Activated CD4-positive, alpha-beta T cell treated with anti-CD3 and anti-CD28 coated beads, Interleukin-2, amount 50 U/mL, for 24 hours (primary cell): ENCODE measurements around the gene CACNA1H.

Source experiments
- DNase-seq, 2 donors: peaks; one replicate each; pipeline ENCODE4 v3.0.0-alpha.2; 2020; ENCODE audit warnings: low read depth in 1 of 2, low spot score in 1 of 2

Gene CACNA1H

DNA sequence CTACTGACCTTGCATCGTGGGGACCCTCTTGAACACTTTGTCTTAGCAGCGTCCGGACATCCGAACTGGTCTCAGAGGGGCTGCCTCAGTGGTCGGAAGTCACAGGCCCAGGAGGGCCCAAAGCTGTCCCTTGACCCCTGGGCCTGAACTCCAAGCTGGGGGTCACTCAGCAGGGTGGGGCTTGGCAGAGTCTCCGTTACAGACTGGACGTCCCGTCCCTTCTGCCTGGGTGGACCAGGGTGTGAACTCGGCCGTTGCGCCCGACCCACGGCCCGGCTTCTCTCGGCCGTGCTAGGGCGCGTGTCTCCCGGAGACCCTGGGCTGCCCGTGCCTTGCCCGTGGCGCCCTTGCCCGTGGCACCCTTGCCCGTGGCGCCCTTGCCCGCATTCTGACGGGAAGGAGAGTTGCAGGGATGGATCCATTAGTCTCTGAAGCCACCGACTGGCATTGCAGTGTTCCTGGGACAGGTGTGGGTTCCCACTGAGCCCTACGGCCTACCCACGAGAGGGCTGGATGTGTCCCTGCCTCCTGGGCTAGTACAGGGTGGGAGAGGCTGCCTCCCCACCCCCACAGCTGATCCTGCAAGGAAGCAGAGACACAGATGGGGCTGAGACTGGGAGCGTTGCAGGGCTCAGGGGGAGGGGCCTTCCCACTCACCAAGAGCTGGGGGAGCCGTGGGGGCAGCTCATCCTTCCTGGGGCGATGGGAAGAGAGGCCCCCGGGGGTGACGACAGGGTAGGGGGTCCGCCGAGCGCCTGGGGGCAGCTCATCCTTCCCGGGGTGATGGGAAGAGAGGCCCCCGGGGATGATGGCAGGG, 4.9 kb downstream of the CACNA1H start:
- DNase-seq: no peak

DNA sequence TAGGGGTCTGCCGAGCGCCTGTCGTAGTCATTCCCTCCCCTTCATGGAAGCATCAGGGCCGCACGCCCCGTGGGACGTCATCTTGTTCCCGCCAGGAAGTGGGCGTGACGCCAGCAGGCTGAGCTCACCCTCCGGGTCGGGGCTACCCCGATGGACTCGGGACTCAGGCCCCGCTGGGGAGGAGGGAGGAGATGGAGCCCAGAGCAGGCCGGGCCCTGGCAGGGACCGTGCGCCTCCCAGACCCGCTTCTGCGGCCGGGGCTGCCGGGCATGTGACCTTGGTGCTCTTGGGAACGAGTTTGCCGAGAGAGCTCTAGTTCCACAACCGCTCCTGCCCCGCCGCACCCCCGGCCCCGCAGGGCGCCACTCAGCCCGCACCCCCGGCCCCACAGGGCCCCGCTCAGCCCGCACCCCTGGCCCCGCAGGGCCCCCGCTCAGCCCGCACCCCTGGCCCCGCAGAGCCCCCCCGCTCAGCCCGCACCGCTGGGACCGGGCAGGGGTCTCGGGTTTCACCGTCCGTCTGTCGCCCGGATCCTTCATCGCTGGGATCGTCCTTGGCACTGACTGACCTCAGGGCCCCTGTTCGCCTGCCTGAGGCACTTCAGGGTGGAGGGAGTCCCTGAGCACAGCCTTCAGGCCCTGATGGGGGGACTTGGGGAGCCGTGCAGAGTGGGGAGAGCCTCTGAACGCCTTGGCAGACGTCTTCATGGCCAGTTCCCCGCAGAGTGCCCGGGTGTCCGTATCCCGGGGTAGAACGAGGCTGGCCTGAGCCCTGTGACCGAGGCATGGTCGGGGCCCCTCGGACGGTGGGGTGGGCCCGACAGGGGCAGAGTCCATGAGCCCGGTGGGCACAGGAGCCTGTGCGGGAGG, 5.8 kb downstream of the CACNA1H start:
- DNase-seq: no peak

DNA sequence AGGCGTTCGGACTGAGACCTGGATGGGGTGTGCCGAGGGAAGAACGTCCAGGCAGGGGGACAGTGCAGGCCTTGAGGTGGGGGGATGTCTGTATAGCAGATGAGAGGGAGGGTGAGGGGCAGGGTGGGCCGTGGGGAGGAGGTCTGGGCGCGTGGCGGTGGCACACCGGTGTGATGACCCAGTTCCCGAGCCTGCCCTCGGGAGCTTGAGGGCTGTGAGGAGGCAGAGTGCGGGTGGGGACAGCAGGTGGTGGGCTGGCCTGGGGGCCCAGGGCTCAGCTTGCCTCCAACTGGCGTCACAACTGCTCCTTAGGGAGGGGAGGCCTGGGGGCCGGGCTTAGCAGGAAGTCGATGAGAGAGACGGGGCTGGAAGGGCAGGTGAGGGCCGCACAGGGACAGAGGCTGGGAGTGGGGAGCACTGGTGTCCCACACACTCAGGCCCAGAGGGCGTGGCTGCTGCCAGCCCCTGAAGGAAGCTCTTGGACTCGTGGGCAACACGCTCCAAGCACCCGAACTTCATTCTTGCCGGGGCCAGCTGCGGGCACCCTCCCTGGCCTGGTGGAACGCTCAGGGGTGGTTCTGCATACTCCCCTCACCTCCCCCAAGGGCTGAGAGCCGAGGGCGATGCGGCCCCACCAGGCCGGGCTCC, 6.5 kb downstream of the CACNA1H start:
- DNase-seq: no peak

DNA sequence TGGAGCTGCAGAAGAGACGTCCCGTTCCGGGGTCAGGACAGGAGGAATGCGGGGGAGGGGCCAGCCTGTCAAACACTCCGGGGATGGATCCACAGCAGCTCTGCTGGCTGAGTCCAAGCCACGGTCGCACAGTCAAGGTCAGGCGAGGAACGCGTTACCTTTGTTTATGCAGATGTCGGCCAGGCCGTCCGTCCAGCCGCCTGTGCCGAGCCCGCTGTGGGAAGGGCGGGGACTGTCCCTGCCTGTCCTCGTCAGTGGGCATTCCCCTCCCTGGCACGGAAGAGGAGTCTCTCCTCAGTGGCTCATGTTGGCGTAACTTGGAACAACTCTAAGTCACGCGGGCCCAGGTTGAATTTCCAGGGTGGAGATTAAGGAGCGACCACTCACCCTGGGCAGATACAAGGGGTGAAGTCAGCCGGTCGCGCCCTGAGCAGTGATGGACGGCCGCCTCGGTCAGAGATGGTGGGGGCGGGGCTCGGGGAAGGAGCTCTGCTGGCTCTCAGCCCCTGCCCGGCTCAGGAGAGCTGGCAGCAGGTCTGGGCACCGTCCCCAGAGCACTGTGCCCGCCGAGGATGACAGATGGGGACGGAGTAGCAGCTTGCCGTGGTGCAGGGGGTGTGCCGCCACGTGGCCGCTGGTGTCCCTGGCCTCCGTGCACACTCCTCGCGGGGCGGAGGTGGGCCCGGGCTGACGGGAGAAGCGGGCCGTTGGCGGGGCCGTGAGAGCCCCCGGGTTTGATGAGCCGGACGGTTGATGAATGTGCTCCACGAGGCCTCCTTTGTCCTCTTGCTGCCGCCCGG, 7.3 kb downstream of the CACNA1H start:
- no peak for DNase-seq

DNA sequence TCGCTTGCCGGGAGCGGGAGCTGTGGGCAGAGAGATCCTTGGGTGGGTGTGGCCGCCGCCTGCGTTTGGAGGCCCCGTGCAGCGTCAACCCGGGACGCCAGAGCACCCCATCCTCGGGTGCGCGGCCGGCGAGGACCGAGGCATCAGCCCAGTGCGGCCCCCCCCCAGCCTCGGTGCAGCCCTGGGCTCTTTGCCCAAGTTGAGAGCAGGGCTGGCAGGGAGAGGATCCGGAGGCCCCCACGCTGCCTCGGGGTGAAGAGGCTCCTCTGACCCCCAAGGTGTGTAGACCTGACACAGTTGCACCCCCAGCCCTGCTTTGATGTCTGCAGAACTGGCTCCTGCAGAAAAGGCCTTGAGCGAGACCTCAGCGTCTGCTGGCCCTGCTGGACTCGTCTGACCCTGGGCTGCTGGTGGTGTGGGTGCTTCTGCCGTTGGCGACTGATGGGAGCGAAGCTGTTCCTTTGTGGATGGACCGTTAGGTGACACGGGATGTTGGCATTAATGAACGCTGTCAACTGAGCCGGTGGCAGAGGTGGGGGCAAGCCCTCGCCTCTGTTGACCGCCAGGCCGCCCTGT, 8.0 kb downstream of the CACNA1H start:
- DNase-seq: no peak

DNA sequence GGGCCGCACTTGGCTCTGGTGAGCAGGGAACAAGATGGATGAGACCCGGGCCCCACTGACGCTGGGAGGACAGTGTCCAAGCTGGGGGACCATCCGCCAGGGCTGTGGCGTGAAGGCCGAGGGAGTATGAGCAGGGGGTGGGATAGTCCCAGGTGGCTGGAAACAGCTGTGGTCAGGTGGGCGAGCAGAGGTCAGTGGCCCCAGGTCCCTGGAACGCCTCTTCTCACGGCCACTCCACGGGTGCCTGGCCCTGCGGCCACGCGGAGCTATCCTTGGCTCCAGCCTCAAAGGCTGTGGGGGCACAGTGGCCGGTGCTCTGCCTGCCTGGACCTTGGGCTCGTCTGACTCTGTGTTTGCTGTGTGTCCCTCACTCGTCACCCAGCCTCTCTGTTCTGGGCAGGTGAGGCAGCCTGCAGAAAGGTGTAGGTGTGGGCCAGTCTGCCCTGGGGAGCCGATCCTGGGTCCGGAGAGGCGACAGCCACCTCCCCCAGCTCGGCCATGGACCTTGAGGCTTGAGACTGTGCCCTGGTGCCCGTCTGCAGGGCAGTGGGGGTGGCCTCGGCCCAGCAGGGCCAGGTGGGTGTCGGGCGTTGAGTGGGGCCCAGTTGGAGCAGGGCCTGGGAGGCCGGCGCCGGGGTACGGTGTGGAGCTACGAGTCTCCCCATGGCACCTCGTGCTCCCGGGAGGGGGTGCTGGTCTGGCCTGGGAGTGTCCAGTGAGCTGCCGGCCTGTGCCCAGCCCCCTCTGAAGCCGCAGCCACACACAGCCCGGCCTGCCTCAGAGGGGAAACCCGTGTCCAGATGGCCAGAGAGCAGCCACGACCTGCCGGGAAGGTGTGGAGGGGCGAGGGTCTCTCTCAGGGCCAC, 10.0 kb downstream of the CACNA1H start:
- no peak for DNase-seq

DNA sequence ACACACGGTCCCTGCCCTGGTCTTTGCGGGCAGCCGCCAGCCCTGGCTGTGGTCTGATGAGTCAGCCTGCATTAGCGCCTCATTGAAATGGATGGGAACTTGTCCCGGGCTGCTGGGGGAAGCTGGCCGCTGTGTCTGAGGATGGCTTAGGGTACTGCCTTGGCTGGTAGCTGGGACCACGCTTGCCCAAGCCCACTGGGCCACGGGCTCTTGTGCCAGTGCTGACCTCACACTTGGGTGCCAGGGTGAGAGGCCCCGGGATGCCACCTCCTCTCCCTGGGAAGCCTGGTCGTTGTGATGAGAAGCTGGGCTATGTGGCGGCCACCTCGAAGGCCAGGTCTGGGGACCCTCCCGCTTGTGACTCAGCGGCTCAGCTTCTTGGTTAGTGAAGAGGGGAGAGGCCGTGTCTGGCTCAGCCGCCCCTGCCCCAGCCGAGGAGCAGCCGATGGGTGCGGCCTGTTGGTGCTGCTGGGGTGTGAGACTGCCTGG, 10.7 kb downstream of the CACNA1H start:
- no peak for DNase-seq

DNA sequence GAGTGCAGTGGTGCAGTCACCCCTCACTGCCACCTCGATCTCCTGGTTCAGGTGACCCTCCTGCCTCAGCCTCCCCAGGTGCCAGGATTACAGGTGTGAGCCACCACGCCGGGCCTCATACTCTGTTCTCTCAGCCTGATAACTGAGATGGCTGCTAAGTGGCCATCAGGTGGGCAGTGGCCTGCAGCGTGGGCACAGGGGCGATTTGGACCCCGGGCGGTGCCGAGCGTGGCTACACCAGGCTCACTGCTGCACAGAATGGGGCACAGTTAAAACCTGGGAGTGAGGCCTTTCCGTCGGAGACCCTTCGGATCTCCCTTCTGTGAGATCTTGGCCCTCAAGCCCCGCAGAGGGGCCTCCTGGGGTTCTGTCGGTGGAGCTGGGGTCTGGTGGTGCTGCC, 11.5 kb downstream of the CACNA1H start:
- DNase-seq: no peak

DNA sequence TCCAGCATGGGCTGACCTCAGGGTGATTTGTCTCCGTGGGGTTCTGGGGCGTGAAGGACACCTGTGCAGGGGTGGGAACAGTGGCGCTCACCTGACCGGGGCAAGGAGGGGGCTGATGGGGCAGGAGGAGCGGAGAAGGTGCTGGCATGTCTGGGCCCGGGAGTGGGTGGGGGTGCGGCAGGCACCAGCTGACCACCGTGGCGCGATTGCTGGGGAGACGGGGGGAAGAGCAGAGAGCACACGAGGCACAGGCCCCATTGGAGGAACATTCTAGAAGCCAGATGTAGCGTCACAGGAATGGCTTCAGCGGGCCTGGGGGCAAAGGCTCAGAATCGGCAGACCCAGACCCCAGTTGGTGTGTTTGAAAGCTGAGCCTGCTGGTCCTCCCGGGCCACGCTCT, 12.1 kb downstream of the CACNA1H start:
- no peak for DNase-seq

DNA sequence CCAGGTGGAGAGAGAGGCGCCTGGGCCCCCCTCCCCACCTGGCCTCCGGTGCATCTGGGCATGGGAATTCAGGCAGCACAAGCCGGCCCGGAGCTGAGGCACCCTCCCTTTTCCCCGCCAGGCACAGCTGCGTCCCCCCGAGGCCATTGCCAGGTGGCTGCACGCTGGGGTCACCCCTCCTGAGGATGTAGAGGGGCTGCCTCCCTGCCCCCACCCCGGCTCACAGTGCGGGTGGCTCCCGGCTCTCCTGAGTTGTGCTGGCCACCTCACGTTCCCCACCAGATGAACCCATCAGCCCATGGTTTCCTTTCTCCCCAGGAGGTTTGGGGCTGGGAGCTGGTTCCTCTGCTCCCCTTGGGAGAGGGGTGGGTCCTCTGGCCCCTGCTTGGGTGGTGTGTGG, 12.6 kb downstream of the CACNA1H start:
- no peak for DNase-seq

DNA sequence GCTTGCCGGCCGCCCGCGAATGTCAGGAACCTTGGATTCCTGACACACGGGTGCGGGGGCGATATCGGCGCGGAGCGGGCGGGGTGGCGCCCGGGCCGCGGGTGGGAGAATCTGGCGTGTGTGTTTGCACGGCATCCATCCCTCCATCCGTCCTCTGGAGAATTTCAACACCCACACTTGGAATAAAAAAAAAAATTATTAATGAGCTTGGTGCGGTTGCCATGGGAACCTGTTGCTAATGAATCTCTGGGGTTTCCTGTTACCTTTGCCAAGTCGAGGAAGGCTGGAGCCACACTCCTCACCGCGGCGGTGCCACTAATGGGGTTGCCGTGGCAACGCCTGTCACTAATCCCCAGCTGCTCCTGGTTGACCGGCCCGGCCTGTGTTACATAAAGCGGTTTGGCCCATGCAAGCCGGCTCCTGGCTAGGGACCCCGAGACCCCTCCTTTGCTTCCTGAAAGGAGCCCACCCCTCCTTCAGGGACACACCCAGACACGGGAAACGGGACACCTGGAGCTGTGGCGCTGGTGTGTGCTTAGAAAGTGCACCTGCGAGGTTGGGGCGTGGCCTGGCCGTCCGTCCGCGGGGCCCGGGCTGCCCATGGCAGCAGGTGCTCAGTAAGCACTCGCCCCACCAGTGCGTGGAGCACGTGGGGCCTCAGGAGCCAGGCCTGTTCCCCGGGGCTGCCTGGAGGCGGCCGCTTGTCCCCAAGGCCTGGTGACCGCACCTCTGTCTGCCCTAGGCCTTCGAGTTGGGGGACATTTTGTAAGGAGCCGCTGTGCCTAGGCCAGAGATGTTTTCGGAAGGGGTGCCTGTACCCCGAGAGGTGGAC, 14.6 kb downstream of the CACNA1H start:
- no peak for DNase-seq

DNA sequence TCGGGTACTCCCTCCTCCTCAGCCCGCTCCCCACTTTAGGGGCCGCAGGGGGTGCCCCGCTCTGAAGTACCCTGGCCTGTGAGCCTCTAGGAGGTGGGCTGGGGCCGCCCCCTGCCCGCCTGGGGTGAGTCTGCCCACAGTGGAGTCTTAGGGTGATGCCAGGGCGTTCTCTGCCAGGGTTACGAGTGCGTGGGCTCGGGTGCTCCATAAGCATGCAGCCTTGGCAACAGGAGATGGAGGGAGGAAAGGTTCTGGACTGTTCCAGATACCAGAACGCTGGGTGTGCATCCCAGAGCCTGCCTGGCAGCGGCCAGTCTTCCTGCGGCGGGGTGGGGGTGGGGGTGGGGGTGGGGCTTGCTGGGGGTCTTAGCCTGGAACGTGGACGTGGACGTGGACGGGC, 15.9 kb downstream of the CACNA1H start:
- no peak for DNase-seq

DNA sequence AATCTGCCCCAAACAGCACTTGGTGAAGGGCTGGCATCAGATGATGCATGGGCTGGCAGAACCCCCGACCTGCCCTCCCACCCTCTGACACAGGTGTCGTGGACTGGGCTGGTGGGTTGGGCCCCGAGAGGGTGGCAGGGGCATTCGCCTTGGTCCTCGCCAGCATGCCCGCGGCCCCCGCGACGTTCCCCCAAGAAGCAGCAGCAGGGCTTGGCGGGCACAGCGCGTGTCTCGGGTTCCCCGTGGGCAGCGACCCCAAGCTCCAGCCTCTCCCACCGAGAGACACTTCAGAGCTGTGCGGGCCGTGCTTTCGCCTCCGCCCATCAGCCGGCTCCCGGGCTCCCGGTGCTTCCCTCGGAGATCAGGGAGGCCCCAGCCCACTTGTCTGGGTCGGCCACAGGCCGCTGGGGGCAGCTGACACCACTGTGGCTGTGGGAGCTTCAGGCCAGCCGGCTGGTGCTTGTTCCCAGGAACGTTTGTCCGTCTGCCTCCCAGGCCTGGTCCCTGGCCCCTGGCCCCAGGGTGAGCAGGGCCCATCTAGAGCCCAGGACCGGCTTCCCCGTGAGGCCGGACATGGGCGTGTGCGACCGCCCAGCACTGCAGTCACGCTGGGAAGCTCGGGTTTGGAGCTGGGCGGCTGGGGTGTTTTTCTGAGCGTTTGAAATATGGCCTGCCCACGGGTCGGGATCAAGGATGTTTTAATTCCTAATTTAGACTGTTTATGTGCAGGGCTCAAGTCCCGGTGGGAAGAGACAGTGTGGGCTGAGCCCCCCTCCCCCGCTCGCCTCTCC, 16.6 kb downstream of the CACNA1H start:
- no peak for DNase-seq

DNA sequence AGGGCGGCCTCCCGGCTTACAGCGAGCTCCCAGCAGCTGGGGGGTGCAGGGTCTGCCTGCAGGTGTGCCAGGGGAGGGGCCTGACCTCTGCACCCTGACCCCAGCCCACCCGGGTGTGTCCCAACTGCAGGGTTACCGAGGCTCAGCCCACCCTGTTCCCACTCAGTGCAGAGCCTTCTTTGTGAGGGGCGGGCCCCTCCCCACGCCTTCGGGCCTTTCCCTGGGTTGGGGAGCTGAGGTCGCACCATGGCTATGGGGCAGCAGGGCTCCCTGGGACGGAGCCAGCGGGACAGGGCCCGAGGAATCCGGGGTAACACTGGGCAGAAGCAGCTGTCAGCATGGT, 17.1 kb downstream of the CACNA1H start:
- DNase-seq: no peak

DNA sequence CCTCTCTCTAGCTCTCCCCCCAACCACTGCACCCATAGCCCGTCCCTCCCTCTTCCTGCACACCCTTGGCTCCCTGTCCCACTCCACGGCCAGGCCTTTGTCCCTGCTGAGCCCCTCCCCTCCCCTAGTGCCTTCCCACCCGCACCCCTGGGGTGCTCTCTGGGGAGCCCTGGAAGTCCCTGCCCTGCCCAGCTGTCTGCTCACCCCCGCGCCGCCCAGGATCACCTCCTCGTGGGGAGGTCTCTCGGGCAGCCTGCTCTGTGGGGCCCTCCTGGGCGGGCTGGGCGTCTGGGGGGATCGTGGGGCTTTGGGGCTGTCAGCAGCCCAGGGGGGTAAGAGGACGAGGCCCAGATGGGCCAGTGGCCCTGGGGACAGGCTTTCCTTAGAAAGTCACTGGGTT, 18.1 kb downstream of the CACNA1H start:
- no peak for DNase-seq

DNA sequence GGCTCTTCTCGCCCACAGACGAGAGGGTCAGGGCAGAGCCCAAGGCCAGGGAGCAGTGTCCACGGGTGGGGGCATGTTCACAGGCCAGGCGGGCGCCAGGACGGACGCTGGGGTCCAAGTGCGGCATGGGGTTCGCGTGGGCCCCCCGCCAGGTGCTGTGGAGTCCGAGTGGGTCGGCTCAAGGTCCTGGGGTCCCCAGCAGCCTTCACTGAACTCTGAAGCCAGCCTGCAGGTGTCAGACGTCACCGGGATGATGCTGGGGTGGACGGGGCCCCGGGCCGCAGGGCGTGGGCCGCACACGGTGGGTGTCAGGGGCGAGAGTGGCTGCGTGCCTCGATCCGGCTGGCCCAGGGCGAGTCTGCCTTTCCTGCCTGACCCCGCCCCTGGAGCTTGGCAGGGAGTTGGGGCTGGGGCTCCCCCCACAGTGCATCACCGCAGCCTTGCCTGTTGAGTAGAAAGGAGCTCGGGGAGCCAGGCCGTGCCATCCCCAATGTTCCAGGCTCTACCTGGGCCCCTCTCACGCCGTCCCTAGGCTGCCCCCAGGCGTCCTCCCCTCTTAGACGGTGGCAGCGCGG, 19.0 kb downstream of the CACNA1H start:
- no peak for DNase-seq

DNA sequence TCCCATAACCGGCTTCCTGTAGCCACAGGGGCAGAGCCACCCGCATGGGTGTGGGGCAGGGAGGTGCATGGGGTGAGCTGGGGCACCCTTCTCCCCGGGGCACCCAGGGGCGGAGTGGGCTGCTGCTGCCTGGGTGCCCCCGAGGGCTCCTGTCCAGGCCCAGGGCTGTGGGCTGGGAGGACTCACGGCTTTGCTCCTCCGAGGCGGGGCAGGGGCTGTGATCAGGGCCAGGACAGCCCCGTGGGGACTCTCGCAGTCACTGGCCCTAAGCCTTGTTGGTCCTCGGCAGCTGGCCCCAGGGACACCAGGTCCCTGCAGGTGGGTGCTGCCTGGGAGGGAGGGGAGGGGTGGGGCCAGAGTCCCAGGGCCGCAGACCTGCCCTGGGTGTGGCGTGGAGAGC, 19.7 kb downstream of the CACNA1H start:
- no peak for DNase-seq
